ENCODE data around the gene HNRNPM.

Gene HNRNPM

GRCh38 chr19:8426283-8426682, 18.5 kb upstream of the HNRNPM start:
- Histone ChIP-seq H3K4me3 (ENCODE audit: low read length, poor library complexity, severe bottlenecking) (no peak overlapping the region), H2AFZ (ENCODE audit: low read length) (no peak overlapping the region), H3K27me3 (ENCODE audit: insufficient read depth, low read length, poor library complexity, severe bottlenecking) (no peaks in the 10 kb centered on the region), H3K79me2 (ENCODE audit: insufficient read depth, low read length) (no peaks in the 10 kb centered on the region), H3K9me2 (replicated peaks; ENCODE audit: low read depth, low read length) (no peaks in the 10 kb centered on the region), H3K36me3 (ENCODE audit: insufficient read depth, low read length) (no peaks in the 10 kb centered on the region), H3K9me3 (ENCODE audit: insufficient read depth, low read depth, low read length) (no peaks in the 10 kb centered on the region), H4K20me1 (ENCODE audit: insufficient read depth, low read length, poor library complexity, severe bottlenecking) (no peaks in the 10 kb centered on the region), H3K4me2 (ENCODE audit: low read depth, low read length, poor library complexity, severe bottlenecking) (no peak overlapping the region), H3K4me1 (ENCODE audit: insufficient read depth, low read length, poor library complexity, severe bottlenecking) (no peaks in the 10 kb centered on the region), H3F3A (ENCODE audit: low read depth) (no peaks in the 10 kb centered on the region), H3K9ac (ENCODE audit: low read depth, low read length, poor library complexity, severe bottlenecking) (no peak overlapping the region)
- TF ChIP-seq EZH2phosphoT487 (IDR thresholded peaks at IDR 0.05; ENCODE audit: borderline replicate concordance) = no peak
- TF ChIP-seq CTCF (conservative IDR thresholded peaks at IDR 0.05; ENCODE audit: low read length) = no peak

GRCh38 chr19:8429044-8429443, 15.7 kb upstream of the HNRNPM start:
- H3F3A ChIP-seq (ENCODE audit: low read depth) = no peaks in the 10 kb centered on the region
- no peaks in the 10 kb centered on the region for H3K4me1 ChIP-seq (ENCODE audit: insufficient read depth, low read length, poor library complexity, severe bottlenecking)
- H3K36me3 ChIP-seq (ENCODE audit: insufficient read depth, low read length) = no peaks in the 10 kb centered on the region
- no peaks in the 10 kb centered on the region for H3K9me3 ChIP-seq (ENCODE audit: insufficient read depth, low read depth, low read length)
- no peaks in the 10 kb centered on the region for H3K79me2 ChIP-seq (ENCODE audit: insufficient read depth, low read length)
- TF ChIP-seq CTCF (conservative IDR thresholded peaks at IDR 0.05; ENCODE audit: low read length) (no peak), EZH2phosphoT487 (IDR thresholded peaks at IDR 0.05; ENCODE audit: borderline replicate concordance) (no peak)
- no peak overlapping the region for H3K9ac ChIP-seq (ENCODE audit: low read depth, low read length, poor library complexity, severe bottlenecking)
- no peak overlapping the region for H3K4me3 ChIP-seq (ENCODE audit: low read length, poor library complexity, severe bottlenecking)
- H3K4me2 ChIP-seq (ENCODE audit: low read depth, low read length, poor library complexity, severe bottlenecking) = no peak overlapping the region
- H3K27me3 ChIP-seq (ENCODE audit: insufficient read depth, low read length, poor library complexity, severe bottlenecking) = no peaks in the 10 kb centered on the region
- no peaks in the 10 kb centered on the region for H3K9me2 ChIP-seq (replicated peaks; ENCODE audit: low read depth, low read length)
- H4K20me1 ChIP-seq (ENCODE audit: insufficient read depth, low read length, poor library complexity, severe bottlenecking) = no peaks in the 10 kb centered on the region
- H2AFZ ChIP-seq (ENCODE audit: low read length) = no peak overlapping the region

DNA sequence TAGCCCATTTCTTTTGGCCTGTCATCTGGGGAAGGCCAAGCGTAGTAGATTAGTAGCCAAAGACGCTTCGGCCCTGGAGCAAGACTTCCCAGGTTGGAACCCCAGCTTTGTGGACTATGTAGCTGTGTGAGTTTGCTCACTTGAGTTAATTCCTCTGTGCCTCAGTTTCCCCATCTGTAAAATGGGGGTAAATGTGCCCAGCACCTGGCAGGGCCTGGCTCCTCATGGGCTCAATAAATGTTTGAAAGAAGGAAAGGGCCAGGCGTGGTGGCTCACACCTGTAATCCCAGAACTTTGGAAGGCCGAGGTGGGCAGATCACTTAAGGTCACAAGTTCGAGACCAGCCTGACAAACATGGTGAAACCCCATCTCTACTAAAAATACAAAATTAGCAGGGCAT, 14.9 kb upstream of the HNRNPM start:
- no peak overlapping the region for H3K4me2 ChIP-seq (ENCODE audit: low read depth, low read length, poor library complexity, severe bottlenecking)
- TF ChIP-seq CTCF (conservative IDR thresholded peaks at IDR 0.05; ENCODE audit: low read length) (no peak), EZH2phosphoT487 (IDR thresholded peaks at IDR 0.05; ENCODE audit: borderline replicate concordance) (no peak)
- no peaks in the 10 kb centered on the region for H3K36me3 ChIP-seq (ENCODE audit: insufficient read depth, low read length)
- no peaks in the 10 kb centered on the region for H3K79me2 ChIP-seq (ENCODE audit: insufficient read depth, low read length)
- no peak overlapping the region for H3K4me3 ChIP-seq (ENCODE audit: low read length, poor library complexity, severe bottlenecking)
- no peaks in the 10 kb centered on the region for H3K27me3 ChIP-seq (ENCODE audit: insufficient read depth, low read length, poor library complexity, severe bottlenecking)
- H2AFZ ChIP-seq (ENCODE audit: low read length) = no peak overlapping the region
- no peaks in the 10 kb centered on the region for H3F3A ChIP-seq (ENCODE audit: low read depth)
- H4K20me1 ChIP-seq (ENCODE audit: insufficient read depth, low read length, poor library complexity, severe bottlenecking) = no peaks in the 10 kb centered on the region
- H3K9me2 ChIP-seq (replicated peaks; ENCODE audit: low read depth, low read length) = no peaks in the 10 kb centered on the region
- no peak overlapping the region for H3K9ac ChIP-seq (ENCODE audit: low read depth, low read length, poor library complexity, severe bottlenecking)
- H3K9me3 ChIP-seq (ENCODE audit: insufficient read depth, low read depth, low read length) = no peaks in the 10 kb centered on the region
- H3K4me1 ChIP-seq (ENCODE audit: insufficient read depth, low read length, poor library complexity, severe bottlenecking) = no peaks in the 10 kb centered on the region
